ENCODE results near the gene PRKACA.
"Not testable (repeated sequence)": the region's sequence is repeated elsewhere in the genome, so short reads cannot be mapped to it uniquely, and the experiment has no call there.

The PRKACA gene

GRCh38 chr19:14042659-14043608, 74.6 kb downstream of the PRKACA start:
- DNase-seq, result not testable (repeated sequence)
